MCF 10A (cell line): ENCODE data around the gene TMA7. TPM values are rescaled to one million over a fixed set of nuclear protein-coding genes. Genes with fewer than 3 reads are reported as not detected.

Experiments
- BruUV-seq: library from RNA; stranded (reverse); fragments of 400-500 nt; replicated peaks from 2 replicates; lab custom pipeline; 2021; lab: Mats Ljungman, UMichigan
- CTCF ChIA-PET: fragments of 300-600 bp; sonication (Branson Sonifier 250); formaldehyde crosslinking; extraction: SDS; loops from one replicate; lab custom pipeline; 2021; ENCODE audit warnings: antibody characterized with exemption, inconsistent platforms; lab: Yijun Ruan, JAX
- POLR2A ChIA-PET: fragments of 300-600, 350-650 bp; sonication (Branson Sonifier 250); formaldehyde crosslinking; extraction: SDS; loops from one replicate; lab custom pipeline; 2020; ENCODE audit warnings: antibody characterized with exemption, inconsistent platforms; lab: Yijun Ruan, JAX
- DNase-seq: peaks from one replicate; pipeline ENCODE4 v3.0.0-alpha.2; 2018; ENCODE audit not compliant: unreplicated experiment
- H3K27ac Mint-ChIP-seq: one replicate; pipeline ENCODE4 v1.8.0; 2022; ENCODE audit warnings: mild to moderate bottlenecking, low read depth, mixed read lengths; ENCODE audit not compliant: unreplicated experiment
- H3K27me3 Mint-ChIP-seq: one replicate; pipeline ENCODE4 v1.8.0; 2022; ENCODE audit warnings: mixed read lengths; ENCODE audit not compliant: insufficient read depth, unreplicated experiment
- H3K36me3 Mint-ChIP-seq: one replicate; pipeline ENCODE4 v1.8.0; 2022; ENCODE audit warnings: mild to moderate bottlenecking, moderate library complexity, mixed read lengths; ENCODE audit not compliant: insufficient read depth, unreplicated experiment
- H3K4me1 Mint-ChIP-seq: one replicate; pipeline ENCODE4 v1.8.0; 2022; ENCODE audit warnings: mixed read lengths; ENCODE audit not compliant: insufficient read depth, unreplicated experiment
- H3K4me3 Mint-ChIP-seq: one replicate; pipeline ENCODE4 v1.8.0; 2022; ENCODE audit warnings: mild to moderate bottlenecking, moderate library complexity, mixed read lengths; ENCODE audit not compliant: unreplicated experiment
- H3K9me3 Mint-ChIP-seq: one replicate; pipeline ENCODE4 v1.8.0; 2022; ENCODE audit warnings: mixed read lengths; ENCODE audit not compliant: unreplicated experiment
- intact Hi-C: fragments of 100-400 bp; cut with micrococcal nuclease; formaldehyde crosslinking; loops from 2 replicates; pipeline ENCODE4 v1.14.1; 2022
- total RNA-seq: library from RNA; stranded (reverse); gene quantifications from 2 replicates; pipeline ENCODE4 v1.2.3, GENCODE V29; 2022
- TF ChIP-seq, protein P1 (sequence below): fragments of 200-600 bp; IDR thresholded peaks from one replicate; pipeline ENCODE4 v1.8.0; 2022; ENCODE audit warnings: antibody characterized with exemption, mild to moderate bottlenecking; ENCODE audit not compliant: unreplicated experiment

Gene TMA7
- total RNA-seq, 1 experiment from 2014 or later = 356 TPM

DNA sequence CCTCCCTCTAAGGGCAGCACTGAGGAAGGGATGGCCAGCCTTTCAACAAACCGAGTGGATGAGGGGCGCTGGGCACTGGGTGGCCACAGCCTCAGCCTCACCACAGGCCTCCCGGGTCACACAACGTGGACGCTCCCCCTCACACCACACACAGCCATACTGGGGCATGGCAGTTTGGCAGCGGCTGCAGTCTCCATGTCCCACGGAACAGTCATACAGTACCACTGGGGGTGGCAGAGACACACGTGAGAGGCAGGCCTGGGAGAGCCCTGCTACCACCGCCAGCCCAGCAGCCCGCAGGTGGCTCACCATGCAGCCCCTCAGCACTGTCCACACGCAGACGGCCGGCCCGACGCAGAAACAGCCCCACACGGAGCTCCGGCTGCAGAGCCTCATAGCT lies 21.9 kb upstream of the TMA7 start:
- no peaks in the 10 kb centered on the region for H3K9me3 Mint-ChIP-seq
- BruUV-seq = no TSS peak

DNA sequence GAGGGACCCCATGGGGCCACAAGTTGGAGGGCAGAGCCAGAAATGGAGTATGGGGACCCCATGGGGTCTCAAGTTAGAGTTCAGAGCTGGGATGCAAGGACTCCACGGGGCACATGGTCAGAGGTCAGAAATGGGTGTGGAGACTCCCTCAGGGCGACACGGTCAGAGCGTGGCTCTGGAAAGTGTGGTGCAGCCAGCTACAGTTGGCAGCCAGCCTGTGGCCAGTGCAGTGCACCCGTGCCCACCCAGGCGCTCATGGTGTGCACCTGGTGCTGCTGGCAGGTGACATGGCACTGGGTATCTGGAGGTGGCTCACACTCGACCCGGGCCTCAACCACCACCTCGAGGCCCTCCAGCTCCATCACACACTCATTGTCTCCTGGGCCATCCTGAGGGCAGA lies 21.4 kb upstream of the TMA7 start:
- ChIA-PET CTCF (interaction anchor here (1.1 to 22.6 kb wide), 4 partner anchors 17 to 131 kb away, joined by 3 to 647 read pairs (median 4); partner anchors contain the start of genes CCDC51 and TMA7), POLR2A (interaction anchor here (20.2 to 22.1 kb wide), 2 partner anchors 10 kb away, joined by 749 read pairs; partner anchors contain the start of gene PLXNB1)
- intact Hi-C loops = no loop called here
- no peaks in the 10 kb centered on the region for H3K9me3 Mint-ChIP-seq
- H3K4me3 Mint-ChIP-seq = no peak overlapping the region
- DNase-seq = no peak
- no TSS peak for BruUV-seq
- H3K4me1 Mint-ChIP-seq = peaks cover 13% of the 10 kb centered on the region
- TF ChIP-seq, protein P1, sequence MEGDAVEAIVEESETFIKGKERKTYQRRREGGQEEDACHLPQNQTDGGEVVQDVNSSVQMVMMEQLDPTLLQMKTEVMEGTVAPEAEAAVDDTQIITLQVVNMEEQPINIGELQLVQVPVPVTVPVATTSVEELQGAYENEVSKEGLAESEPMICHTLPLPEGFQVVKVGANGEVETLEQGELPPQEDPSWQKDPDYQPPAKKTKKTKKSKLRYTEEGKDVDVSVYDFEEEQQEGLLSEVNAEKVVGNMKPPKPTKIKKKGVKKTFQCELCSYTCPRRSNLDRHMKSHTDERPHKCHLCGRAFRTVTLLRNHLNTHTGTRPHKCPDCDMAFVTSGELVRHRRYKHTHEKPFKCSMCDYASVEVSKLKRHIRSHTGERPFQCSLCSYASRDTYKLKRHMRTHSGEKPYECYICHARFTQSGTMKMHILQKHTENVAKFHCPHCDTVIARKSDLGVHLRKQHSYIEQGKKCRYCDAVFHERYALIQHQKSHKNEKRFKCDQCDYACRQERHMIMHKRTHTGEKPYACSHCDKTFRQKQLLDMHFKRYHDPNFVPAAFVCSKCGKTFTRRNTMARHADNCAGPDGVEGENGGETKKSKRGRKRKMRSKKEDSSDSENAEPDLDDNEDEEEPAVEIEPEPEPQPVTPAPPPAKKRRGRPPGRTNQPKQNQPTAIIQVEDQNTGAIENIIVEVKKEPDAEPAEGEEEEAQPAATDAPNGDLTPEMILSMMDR = no peak
- H3K36me3 Mint-ChIP-seq = peaks cover 84% of the 10 kb centered on the region
- H3K27me3 Mint-ChIP-seq = no peaks in the 10 kb centered on the region
- no peak overlapping the region for H3K27ac Mint-ChIP-seq

More for the DNA sequence above, 21.9 kb upstream of the TMA7 start:
- peaks cover 88% of the 10 kb centered on the region for H3K36me3 Mint-ChIP-seq
- TF ChIP-seq, protein P1 = no peak
- POLR2A ChIA-PET = interaction anchor here (20.2 to 22.1 kb wide), 2 partner anchors 10 kb away, joined by 749 read pairs; partner anchors contain the start of gene PLXNB1
- no peak overlapping the region for H3K27ac Mint-ChIP-seq
- intact Hi-C loops = no loop called here
- no peak for DNase-seq
- no peaks in the 10 kb centered on the region for H3K27me3 Mint-ChIP-seq
- peaks cover 13% of the 10 kb centered on the region for H3K4me1 Mint-ChIP-seq
- H3K4me3 Mint-ChIP-seq = no peak overlapping the region
- CTCF ChIA-PET = interaction anchor here (1.1 to 22.6 kb wide), 4 partner anchors 16 to 131 kb away, joined by 3 to 647 read pairs (median 4); partner anchors contain the start of genes CCDC51 and TMA7

DNA sequence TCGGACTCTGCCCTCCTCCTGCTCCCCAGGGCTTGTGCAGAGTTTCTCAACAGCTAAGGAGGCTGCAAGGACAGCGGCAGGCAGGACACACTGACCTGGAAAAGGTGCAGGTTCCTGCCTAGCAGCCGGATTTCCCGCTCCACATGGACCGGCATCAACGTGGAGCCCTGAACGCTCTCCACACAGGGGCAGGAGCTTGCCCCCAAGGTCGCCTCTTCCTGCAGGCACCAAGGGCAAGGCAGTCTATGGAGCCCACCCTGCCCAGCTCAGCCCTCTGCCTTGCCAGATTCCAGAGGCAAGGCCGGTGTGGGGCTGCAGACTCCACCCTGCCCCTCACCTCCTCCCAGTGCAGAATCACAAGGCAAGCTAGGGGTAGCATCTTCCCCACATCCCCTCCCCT lies 20.9 kb upstream of the TMA7 start:
- ChIA-PET POLR2A (interaction anchor here (0.5 to 22.1 kb wide), 3 partner anchors 9 to 1010 kb away, joined by 3 to 749 read pairs (median 749); partner anchors contain the start of genes NICN1 and PLXNB1), CTCF (interaction anchor here (1.1 to 22.6 kb wide), 4 partner anchors 17 to 130 kb away, joined by 3 to 647 read pairs (median 4); partner anchors contain the start of genes CCDC51 and TMA7)
- no peaks in the 10 kb centered on the region for H3K9me3 Mint-ChIP-seq
- no peak overlapping the region for H3K4me3 Mint-ChIP-seq
- H3K27me3 Mint-ChIP-seq = no peaks in the 10 kb centered on the region
- BruUV-seq = no TSS peak
- TF ChIP-seq, protein P1 = no peak
- H3K27ac Mint-ChIP-seq = no peak overlapping the region
- intact Hi-C loops = no loop called here
- H3K36me3 Mint-ChIP-seq = peaks cover 79% of the 10 kb centered on the region
- DNase-seq = no peak
- peaks cover 10% of the 10 kb centered on the region for H3K4me1 Mint-ChIP-seq

DNA sequence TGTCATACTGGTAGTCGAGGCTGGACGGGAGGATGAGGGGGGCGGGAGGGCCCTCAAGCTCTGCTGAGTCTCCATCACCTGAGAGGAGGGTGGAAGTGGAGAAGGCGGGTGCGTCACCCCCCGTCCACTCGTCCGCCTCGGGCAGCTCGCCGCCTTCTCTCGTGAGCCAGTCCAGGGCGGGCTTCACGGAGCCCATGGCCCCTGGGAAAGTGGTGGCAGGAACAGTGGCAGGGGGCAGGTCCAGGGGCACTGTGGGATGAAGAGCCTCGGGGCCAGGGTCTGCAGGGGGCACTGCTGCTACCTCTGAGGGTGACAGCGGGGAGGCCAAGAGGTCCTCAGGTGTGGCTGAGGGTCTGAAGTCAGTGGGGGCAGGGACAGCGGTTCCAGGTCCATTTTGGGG lies 20.5 kb upstream of the TMA7 start:
- Mint-ChIP-seq H3K4me3 (no peak overlapping the region), H3K4me1 (peaks cover 10% of the 10 kb centered on the region), H3K9me3 (no peaks in the 10 kb centered on the region), H3K27ac (no peak overlapping the region), H3K27me3 (no peaks in the 10 kb centered on the region), H3K36me3 (peaks cover 76% of the 10 kb centered on the region)
- BruUV-seq = no TSS peak
- intact Hi-C loops = no loop called here
- TF ChIP-seq, protein P1 = no peak
- CTCF ChIA-PET = interaction anchor here (0.6 to 22.6 kb wide), 3 partner anchors 17 to 61 kb away, joined by 3 to 647 read pairs (median 5); partner anchors contain the start of genes CCDC51 and TMA7
- no peak for DNase-seq
- POLR2A ChIA-PET = interaction anchor here (0.5 to 22.1 kb wide), 3 partner anchors 9 to 1010 kb away, joined by 3 to 749 read pairs (median 749); partner anchors contain the start of genes NICN1 and PLXNB1
